Keratinocyte (primary cell): ENCODE data around the gene PIK3C3. TPM values are rescaled to one million over a fixed set of nuclear protein-coding genes. Genes with fewer than 3 reads are reported as not detected.

Experiments used
- DNase-seq: peaks from one replicate; pipeline ENCODE4 v3.0.0-alpha.2; 2011; ENCODE audit warnings: low read depth, missing footprints, low spot score
- FAIRE-seq: peaks from 2 replicates; lab custom pipeline; 2011; peaks lifted over from hg19 to GRCh38; lab: Jason Lieb, UNC
- H2AFZ ChIP-seq: 2 replicates; pipeline ENCODE4 v1.6.0; 2012; ENCODE audit warnings: low read length, control low read depth, inconsistent platforms; ENCODE audit not compliant: control insufficient read depth
- H3K27ac ChIP-seq: 2 replicates; pipeline ENCODE4 v1.5.1; 2011; ENCODE audit warnings: low read length; ENCODE audit not compliant: control insufficient read depth, insufficient read depth
- H3K27me3 ChIP-seq: 3 replicates; pipeline ENCODE4 v1.6.0; 2011; ENCODE audit warnings: low read length; ENCODE audit not compliant: control insufficient read depth, insufficient read depth; ENCODE audit errors: extremely low read depth
- H3K36me3 ChIP-seq, 2 experiments: 2 replicates in 1 of 2; 3 replicates in 1 of 2; pipeline ENCODE4 v1.5.1; 2011; ENCODE audit warnings: low read length in 2 of 2, mild to moderate bottlenecking in 1 of 2; ENCODE audit not compliant: control insufficient read depth in 2 of 2, insufficient read depth in 2 of 2; ENCODE audit errors: extremely low read depth in 1 of 2
- H3K4me1 ChIP-seq: 3 replicates; pipeline ENCODE4 v1.5.1; 2011; ENCODE audit warnings: low read length; ENCODE audit not compliant: control insufficient read depth, insufficient read depth; ENCODE audit errors: extremely low read depth
- H3K4me2 ChIP-seq: 3 replicates; pipeline ENCODE4 v1.6.0; 2011; ENCODE audit warnings: low read depth, low read length; ENCODE audit not compliant: control insufficient read depth, insufficient read depth; ENCODE audit errors: extremely low read depth
- H3K4me3 ChIP-seq, 3 experiments: fragments of 200-600 bp in 1 of 3; sonication (generic) in 1 of 3; 2 replicates in 2 of 3; 3 replicates in 1 of 3; pipeline ENCODE4 v1.5.1; 2011 to 2016; ENCODE audit warnings: low read length in 3 of 3, mild to moderate bottlenecking in 3 of 3, control low read depth in 2 of 3, inconsistent platforms in 1 of 3, low read depth in 1 of 3, mixed read lengths in 1 of 3, mixed run types in 1 of 3, moderate library complexity in 1 of 3; ENCODE audit not compliant: control insufficient read depth in 2 of 3, insufficient read depth in 2 of 3; ENCODE audit errors: extremely low read depth in 1 of 3
- H3K79me2 ChIP-seq: 2 replicates; pipeline ENCODE4 v1.6.0; 2012; ENCODE audit warnings: low read length; ENCODE audit not compliant: control insufficient read depth, insufficient read depth
- H3K9ac ChIP-seq: 3 replicates; pipeline ENCODE4 v1.6.0; 2011; ENCODE audit warnings: low read length; ENCODE audit not compliant: control insufficient read depth, insufficient read depth; ENCODE audit errors: extremely low read depth
- H3K9me1 ChIP-seq: 3 replicates; pipeline ENCODE4 v1.6.0; 2011; ENCODE audit warnings: low read length; ENCODE audit not compliant: control insufficient read depth, insufficient read depth; ENCODE audit errors: extremely low read depth
- H3K9me3 ChIP-seq: 2 replicates; pipeline ENCODE4 v1.5.1; 2012; ENCODE audit warnings: low read depth, low read length; ENCODE audit not compliant: control insufficient read depth
- H4K20me1 ChIP-seq: 3 replicates; pipeline ENCODE4 v1.6.0; 2011; ENCODE audit warnings: low read length; ENCODE audit not compliant: control insufficient read depth, insufficient read depth; ENCODE audit errors: extremely low read depth
- EZH2 ChIP-seq: IDR thresholded peaks from one replicate; pipeline ENCODE4 v1.6.1; 2012; ENCODE audit warnings: inconsistent platforms, mild to moderate bottlenecking, low read length, moderate library complexity
- dilution Hi-C: fragments of 300-500 bp; cut with MboI; formaldehyde crosslinking; loops from one replicate; pipeline ENCODE4 v1.7.0; 2020; ENCODE audit warnings: low sequenced_read_pairs; ENCODE audit not compliant: extremely low pct_ligation_motif_present
- polyA plus RNA-seq, 5 experiments: library from polyadenylated mRNA; depleted of rRNA in 3 of 5; stranded (reverse) in 3 of 5; stranded (forward) in 1 of 5; unstranded in 1 of 5; fragments of >200 nt; gene quantifications; 1 replicate in 1 of 5; 2 replicates in 3 of 5; 3 replicates in 1 of 5; pipeline versions ENCODE4 v1.2.1 to v1.2.3, GENCODE V29; 2011 to 2012; ENCODE audit warnings: missing spikeins in 2 of 5, low read depth in 1 of 5, low replicate concordance in 1 of 5
- TF ChIP-seq, protein P1 (sequence below), 3 experiments: IDR thresholded peaks in 1 of 3; conservative IDR thresholded peaks in 1 of 3; optimal IDR thresholded peaks in 1 of 3; 2 replicates in 2 of 3; 3 replicates in 1 of 3; pipeline versions ENCODE3 to v1.5.1; 2011; ENCODE audit warnings: low read length in 3 of 3, mild to moderate bottlenecking in 3 of 3, moderate library complexity in 2 of 3, control low read depth in 1 of 3, inconsistent platforms in 1 of 3; ENCODE audit not compliant: insufficient read depth in 2 of 3; ENCODE audit errors: extremely low read depth in 1 of 3

The PIK3C3 gene
- polyA plus RNA-seq, 1 donor (not counting 4 experiments of a cell fraction or from before 2014, with no cell fraction given), result 65.0 TPM

- DNase-seq (no peak), FAIRE-seq (no peak)
- Histone ChIP-seq H2AFZ (no peak overlapping the region), H3K27me3 (no peaks in the 10 kb centered on the region), H4K20me1 (no peaks in the 10 kb centered on the region), H3K36me3 (peaks cover 4 to 10% of the 10 kb centered on the region in 2 experiments), H3K9ac (no peak overlapping the region), H3K79me2 (no peaks in the 10 kb centered on the region), H3K4me3 (no peak overlapping the region), H3K4me2 (no peak overlapping the region), H3K9me1 (peaks cover 2% of the 10 kb centered on the region), H3K9me3 (no peaks in the 10 kb centered on the region), H3K27ac (no peak overlapping the region), H3K4me1 (peaks cover 28% of the 10 kb centered on the region)
- dilution Hi-C loops, result no loop called here
- no peak for TF ChIP-seq EZH2
- TF ChIP-seq, protein P1, sequence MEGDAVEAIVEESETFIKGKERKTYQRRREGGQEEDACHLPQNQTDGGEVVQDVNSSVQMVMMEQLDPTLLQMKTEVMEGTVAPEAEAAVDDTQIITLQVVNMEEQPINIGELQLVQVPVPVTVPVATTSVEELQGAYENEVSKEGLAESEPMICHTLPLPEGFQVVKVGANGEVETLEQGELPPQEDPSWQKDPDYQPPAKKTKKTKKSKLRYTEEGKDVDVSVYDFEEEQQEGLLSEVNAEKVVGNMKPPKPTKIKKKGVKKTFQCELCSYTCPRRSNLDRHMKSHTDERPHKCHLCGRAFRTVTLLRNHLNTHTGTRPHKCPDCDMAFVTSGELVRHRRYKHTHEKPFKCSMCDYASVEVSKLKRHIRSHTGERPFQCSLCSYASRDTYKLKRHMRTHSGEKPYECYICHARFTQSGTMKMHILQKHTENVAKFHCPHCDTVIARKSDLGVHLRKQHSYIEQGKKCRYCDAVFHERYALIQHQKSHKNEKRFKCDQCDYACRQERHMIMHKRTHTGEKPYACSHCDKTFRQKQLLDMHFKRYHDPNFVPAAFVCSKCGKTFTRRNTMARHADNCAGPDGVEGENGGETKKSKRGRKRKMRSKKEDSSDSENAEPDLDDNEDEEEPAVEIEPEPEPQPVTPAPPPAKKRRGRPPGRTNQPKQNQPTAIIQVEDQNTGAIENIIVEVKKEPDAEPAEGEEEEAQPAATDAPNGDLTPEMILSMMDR (optimal IDR thresholded peaks at IDR 0.05 in 1 of 3, IDR thresholded peaks at IDR 0.05 in 1 of 3, conservative IDR thresholded peaks at IDR 0.05 in 1 of 3; ENCODE audit: extremely low read depth in 1 of 3, insufficient read depth in 2 of 3, low read length in 3 of 3), result no peak
Observed at GRCh38 chr18:42051411-42051810, 96.4 kb downstream of the PIK3C3 start.

- H3K4me1 ChIP-seq, result peaks cover 28% of the 10 kb centered on the region
- H3K36me3 ChIP-seq, result peaks cover 5 to 6% of the 10 kb centered on the region in 2 experiments
- H3K4me3 ChIP-seq, result no peak overlapping the region
- TF ChIP-seq, protein P1 (optimal IDR thresholded peaks at IDR 0.05 in 1 of 3, IDR thresholded peaks at IDR 0.05 in 1 of 3, conservative IDR thresholded peaks at IDR 0.05 in 1 of 3; ENCODE audit: extremely low read depth in 1 of 3, insufficient read depth in 2 of 3, low read length in 3 of 3), result peak in 1 of 3 experiments; percentile 31
- TF ChIP-seq EZH2, result no peak
- H3K4me2 ChIP-seq, result no peak overlapping the region
- no peaks in the 10 kb centered on the region for H3K79me2 ChIP-seq
- no peak overlapping the region for H2AFZ ChIP-seq
- no peaks in the 10 kb centered on the region for H3K9me3 ChIP-seq
- no peak for FAIRE-seq
- dilution Hi-C loops, result no loop called here
- H4K20me1 ChIP-seq, result no peaks in the 10 kb centered on the region
- no peak overlapping the region for H3K27ac ChIP-seq
- no peak overlapping the region for H3K9ac ChIP-seq
- H3K9me1 ChIP-seq, result peaks cover 2% of the 10 kb centered on the region
- DNase-seq, result no peak
- no peaks in the 10 kb centered on the region for H3K27me3 ChIP-seq
Observed at GRCh38 chr18:42052122-42052708, 97.2 kb downstream of the PIK3C3 start.
